Measurements from ENCODE around the gene EVL.

Gene EVL

DNA sequence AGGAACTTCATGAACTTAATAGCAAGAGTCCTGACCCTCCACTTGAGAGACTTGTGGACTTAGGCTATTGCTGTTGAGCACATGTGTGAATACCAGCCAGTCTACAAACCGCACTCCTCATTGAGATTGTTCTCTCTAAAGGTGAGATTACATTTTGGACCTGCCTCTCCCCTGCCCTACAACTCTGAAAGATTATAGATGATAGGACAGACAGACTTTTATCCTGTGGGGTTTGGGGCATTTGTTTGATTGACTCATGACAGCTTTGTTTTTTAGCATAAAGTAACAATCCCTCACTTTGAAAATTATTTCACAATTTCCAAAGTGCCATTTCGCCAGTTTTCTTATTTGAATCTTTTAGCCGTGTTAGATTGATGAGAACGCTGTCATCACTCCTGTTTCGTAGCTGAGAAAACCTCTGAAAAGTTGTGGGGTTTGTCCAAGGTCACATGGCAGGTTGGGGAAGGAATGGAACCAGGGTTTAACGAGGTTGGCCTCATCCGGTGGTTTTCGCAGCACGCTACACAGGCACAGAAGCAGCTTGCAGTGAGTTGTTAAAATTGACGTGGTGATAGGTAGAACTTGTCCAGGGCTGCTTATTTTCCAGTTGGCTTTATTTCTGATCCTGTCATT, 836 bp downstream of the EVL start:
- DNase-seq (ENCODE audit: low read depth in 1 of 2, low spot score in 1 of 2) = peak in 1 of 2 donors; percentile 61

- DNase-seq (ENCODE audit: low read depth in 1 of 2, low spot score in 1 of 2) = no peak
Measured at GRCh38 chr14:100066962-100067361, 1.7 kb downstream of the EVL start.

GRCh38 chr14:100067481-100067880, 2.3 kb downstream of the EVL start:
- DNase-seq (ENCODE audit: low read depth in 1 of 2, low spot score in 1 of 2) = no peak

GRCh38 chr14:100067971-100068959, 3.0 kb downstream of the EVL start:
- peak; percentile 69 to 73 for DNase-seq (ENCODE audit: low read depth in 1 of 2, low spot score in 1 of 2)

DNA sequence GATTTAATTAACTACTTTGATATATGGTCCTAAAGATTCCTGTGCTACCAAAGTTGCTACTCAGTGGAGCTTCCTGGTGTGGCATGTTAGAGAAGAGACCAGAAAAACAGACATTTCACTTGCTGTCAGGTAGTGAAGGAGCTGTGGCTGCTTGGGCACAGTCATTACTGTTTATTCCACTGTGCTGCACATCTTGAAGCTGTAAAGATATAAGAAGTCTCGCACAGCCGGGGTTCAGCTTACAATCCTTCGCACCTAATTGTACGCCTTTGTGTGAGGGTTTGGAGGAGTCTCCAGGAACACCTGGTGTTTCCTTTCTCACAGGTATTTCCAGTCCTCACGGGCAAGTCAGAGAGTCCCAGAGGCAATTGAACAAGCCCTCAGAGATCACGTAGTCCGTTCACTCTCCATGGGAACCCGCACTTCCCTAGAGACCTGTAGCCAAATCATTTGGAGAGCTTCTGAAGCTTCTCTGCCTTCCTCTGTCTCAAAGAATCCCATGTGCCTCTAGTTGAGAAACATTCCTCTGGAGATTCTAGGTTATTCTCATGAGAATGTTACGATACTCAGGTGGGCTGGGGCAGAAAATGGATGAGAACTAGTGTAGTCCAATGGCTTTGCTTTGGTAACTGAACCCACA, 4.1 kb downstream of the EVL start:
- DNase-seq (ENCODE audit: low read depth in 1 of 2, low spot score in 1 of 2) = no peak

DNA sequence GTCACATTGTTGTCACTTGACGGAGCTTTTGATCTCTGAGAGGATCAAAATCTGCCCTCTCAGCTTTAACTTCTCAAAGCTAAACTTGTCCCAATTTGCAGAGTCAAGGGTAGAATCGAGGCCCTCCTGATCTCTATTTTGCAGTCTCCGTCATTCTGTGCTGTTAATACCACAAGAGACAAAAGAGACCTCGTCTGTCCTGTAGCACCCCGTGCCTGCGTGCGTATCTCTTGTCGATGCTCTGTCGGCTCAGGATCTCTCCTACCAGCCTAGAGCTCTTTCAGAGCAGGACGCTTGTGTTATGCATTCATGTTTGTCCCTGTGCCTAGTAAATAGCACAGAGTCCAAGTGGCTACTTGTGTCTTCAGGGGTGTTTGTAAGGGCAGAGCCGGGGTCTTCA, 5.1 kb downstream of the EVL start:
- no peak for DNase-seq (ENCODE audit: low read depth in 1 of 2, low spot score in 1 of 2)

DNA sequence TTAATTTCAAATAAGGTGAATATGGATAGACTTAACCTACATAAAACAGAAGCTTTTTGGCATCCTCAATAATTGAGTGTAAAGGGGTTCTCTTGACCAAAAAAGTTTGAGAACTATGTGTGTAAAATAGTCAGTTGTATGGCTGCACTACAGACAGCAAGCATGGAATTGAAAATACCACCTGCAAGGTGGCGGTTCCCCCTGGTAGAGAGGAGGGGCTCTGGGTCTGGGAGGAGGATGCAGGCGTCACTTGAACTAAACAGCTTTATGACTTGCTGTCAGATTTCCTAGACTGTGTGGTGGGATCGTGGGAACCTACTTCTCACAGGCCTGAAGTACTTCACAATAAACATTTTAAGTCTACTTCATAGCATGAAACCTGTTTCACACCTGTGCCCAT, 6.3 kb downstream of the EVL start:
- DNase-seq (ENCODE audit: low read depth in 1 of 2, low spot score in 1 of 2) = no peak

DNA sequence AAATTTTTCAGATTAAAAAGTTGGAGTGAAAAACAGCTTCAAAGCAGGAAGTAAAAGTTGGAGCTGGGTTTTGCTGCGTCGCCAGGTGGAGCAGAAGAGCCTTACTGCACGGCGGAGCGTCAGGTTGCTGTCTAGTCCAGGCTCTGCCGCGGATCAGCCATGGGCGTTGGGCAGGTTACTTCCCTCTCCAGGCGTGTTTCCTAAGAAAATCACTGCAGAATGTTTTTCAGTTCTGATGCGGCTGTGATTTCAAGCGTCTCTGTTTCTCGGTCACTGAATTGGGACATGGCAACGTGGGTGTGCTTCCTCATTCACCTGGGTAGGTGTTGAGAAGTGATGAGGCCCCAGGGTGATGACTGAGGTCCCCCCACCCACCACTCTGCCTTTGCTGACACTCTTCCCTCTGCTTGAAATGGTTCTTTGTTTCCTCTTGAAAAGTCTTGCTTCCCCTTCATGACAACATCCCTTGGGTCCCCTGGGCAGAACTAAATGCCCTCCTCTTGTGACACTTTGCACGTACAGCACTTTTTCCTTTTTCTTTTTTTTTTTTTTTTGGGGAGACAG, 7.6 kb downstream of the EVL start:
- DNase-seq (ENCODE audit: low read depth in 1 of 2, low spot score in 1 of 2) = no peak

DNA sequence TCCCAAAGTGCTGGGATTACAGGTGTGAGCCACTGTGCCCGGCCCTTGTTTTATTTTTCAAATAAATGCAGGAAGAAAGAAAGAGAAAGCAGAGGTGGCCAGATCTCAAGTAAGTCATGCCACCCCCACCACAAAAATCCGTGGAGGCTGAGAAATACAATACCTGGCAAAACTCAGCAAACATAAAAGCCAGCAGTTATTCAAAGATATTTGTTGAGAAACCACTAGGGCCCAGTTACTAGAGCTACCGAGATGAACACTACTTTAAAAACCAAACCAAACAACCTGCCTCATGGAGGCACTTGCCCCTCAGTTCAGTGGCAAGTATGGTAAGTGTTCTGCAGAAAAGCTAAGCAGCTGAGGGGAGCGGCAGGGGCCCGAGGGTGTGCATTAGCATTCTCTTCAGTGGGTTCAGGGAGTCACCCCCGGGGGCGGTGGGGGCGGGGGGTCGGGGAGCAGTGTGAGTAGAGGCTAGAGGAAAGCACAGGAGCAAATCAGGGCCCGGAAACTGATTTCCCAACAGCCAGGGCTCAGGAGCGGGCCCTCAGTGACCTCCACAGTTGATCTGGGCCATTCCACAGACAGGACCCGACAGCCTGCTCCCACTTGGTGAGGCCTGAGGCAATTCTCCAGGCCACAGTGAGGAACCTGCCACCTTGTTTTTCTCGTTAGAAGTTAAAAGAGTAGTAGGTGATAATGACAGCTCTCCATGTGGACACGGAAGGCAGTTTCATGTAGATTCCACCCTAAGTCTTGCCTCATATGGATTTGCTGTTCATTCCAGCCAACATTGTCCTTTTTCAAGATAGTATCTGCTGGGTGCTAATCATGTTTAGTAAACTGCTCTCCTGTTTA, 8.6 kb downstream of the EVL start:
- DNase-seq (ENCODE audit: low read depth in 1 of 2, low spot score in 1 of 2) = no peak

DNA sequence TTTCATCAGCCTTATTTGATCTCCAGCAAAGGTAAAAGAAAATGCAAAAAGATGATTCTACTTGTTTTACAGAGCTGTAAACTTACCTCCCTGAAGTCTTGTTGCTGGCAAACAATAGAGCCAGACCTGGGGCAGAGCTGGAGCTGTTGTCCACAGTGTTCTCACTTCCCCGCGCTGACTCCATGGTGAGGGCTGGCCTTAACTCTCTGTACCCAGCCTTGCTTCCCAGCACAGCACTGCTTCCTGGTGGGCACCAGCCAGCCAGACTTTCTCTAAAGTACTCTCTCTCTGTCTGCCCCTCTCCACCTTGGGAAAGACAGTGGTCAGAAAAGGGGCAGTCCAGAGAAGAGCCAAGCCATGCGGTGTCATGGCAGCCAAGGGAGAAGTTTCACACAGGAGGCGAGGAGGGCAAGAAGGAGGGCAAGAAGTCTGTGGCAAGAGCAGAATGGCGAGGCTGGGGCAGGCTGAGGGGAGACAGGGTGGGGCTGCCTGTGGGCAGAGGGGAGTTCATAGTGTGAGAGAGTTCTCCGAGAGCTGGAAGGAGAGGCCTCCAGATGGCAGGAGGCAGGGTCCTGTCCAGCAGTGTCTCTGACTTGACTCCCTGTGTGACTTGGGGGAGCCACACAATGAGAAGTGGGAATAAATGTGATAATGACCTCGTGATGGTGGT, 9.3 kb downstream of the EVL start:
- no peak for DNase-seq (ENCODE audit: low read depth in 1 of 2, low spot score in 1 of 2)

DNA sequence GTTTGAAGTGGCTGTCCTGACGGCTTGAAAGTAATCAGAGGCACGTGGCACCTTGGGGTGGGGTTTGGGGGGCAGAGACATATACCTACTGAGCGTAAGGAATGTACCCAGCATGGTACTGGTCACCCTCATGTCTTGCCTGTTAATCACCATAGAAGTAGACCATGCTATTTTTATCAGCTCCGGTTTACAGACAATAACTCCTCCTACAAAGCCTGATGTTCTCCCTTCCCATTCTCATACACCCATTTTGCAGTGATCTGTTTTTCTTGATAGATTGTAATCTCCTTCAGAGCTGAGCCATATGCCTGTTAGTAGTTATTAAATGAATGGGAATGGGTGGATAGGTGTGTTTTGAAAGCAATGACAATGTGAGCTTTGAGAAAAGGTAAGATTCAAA, 10.5 kb downstream of the EVL start:
- DNase-seq (ENCODE audit: low read depth in 1 of 2, low spot score in 1 of 2) = no peak

DNA sequence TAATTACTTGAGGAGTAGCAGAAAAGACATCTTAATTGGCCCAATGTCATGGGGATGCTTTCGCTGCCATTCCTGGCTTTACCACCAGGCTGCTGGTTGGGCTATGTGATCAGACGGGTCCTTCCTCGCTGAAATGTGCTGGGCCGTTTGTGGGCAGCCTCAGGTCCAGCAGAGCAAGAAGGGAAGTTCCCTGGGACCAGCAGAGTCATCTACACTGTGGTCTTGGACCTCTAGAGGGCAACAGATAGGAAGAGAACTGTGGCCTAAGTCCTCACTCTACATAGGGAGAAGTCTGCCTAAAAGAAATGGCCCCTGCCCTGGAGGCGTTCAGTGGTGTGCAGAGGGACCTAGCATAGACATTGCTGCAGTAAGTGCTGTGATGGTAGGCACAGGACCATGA, 10.9 kb downstream of the EVL start:
- DNase-seq (ENCODE audit: low read depth in 1 of 2, low spot score in 1 of 2) = no peak

DNA sequence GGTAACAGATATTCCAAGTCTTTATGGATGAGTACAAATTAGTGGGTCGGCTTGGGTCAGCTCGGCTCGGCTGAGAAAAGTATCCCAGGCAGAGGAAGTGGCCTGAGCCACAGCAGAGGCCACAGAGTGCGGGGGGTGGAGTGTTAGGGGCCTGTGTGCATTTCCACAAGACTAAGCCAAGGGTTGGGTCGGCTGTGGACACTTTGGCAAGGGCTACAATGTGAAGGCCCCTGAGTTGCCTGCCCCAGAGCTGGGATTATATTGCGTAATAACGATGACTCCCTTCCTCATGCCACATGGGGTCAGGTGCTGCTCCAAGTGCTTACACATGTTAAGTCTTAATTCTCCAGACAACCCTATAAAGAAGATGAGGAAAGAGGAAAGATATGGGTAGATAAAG, 11.4 kb downstream of the EVL start:
- no peak for DNase-seq (ENCODE audit: low read depth in 1 of 2, low spot score in 1 of 2)

DNA sequence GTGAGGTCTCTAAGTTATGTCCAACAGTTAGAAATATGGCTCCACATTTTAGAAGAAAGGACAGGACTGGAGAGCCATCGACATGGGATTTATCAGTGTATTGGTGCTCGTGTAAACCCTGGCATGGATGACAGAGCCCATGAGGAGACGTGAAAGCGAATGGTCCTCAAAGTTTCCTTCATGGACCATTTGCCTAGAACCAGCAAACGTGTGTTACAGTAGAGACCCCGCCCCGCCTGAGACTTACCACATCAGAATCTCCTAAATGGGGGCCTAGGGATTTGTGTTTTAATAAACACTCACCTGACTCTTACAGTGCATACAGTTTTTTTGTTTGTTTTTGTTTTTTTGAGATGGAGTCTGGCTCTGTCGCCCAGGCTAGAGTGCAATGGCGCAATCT, 12.2 kb downstream of the EVL start:
- no peak for DNase-seq (ENCODE audit: low read depth in 1 of 2, low spot score in 1 of 2)

DNA sequence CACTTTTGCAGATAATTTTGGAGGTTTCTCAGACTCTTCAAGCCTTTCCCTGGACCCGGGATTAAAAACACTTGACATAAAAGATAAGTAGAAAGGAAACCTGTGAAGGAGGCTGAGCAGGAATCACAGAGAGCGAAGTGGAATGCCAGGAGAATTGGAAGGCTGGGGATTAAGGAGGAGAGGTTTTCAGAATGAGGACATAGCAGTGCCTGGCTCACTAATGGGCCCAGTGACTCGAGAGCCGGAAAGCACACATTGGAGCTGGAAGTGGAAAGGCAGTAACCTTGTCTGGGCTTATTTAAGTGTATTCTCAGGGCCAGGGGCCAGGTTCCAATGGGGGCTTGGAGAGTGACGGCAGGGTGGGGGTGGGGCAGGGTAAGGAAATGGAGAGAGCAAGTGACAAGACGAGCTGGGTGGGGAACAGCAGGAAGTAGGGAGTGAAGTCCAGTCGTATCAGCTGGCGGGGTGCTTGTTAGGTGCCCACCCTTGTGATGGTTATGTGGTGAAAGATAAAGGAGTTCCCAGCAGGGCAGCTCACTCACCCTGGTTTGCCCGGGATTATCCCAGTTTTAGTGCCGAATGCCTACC, 13.1 kb downstream of the EVL start:
- no peak for DNase-seq (ENCODE audit: low read depth in 1 of 2, low spot score in 1 of 2)

DNA sequence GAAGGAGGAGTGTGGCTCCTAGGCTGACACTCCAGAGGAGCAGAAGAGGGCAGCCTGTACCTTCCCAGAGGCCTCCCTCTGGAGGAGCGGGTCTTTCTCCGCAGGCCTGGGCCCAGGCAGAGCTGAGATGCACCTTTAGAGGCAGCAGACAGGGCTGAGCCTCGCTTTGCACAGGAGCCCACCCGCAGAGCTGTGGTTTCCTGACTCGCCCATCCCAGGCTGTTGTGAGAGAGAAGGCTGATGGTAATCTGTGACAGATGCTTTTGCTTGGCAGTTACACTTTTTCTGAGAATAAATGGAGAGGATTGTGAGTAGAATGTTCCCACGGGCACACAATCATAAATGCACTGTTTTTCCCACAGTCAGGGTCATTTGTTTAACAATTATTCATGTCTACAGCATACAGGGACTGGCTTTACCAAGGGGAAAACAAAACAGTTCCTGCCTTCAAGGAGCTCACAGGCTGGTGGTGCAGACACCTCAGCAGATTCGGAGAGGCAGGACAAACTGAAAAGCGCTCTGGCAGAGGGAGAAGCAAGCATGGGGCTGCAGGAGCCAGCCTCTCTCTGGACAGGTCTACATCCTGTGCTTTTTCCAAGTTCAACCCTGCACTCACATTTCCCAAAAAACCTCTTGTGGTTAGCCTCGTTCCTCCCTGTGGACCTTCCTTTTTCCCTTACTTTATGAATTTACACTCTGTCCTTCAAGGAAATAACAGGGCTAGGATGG, 13.9 kb downstream of the EVL start:
- DNase-seq (ENCODE audit: low read depth in 1 of 2, low spot score in 1 of 2) = peak in 1 of 2 donors; percentile 69

GRCh38 chr14:100079726-100080005, 14.4 kb downstream of the EVL start:
- DNase-seq (ENCODE audit: low read depth in 1 of 2, low spot score in 1 of 2) = no peak

GRCh38 chr14:100080206-100080605, 15.0 kb downstream of the EVL start:
- DNase-seq (ENCODE audit: low read depth in 1 of 2, low spot score in 1 of 2) = no peak

DNA sequence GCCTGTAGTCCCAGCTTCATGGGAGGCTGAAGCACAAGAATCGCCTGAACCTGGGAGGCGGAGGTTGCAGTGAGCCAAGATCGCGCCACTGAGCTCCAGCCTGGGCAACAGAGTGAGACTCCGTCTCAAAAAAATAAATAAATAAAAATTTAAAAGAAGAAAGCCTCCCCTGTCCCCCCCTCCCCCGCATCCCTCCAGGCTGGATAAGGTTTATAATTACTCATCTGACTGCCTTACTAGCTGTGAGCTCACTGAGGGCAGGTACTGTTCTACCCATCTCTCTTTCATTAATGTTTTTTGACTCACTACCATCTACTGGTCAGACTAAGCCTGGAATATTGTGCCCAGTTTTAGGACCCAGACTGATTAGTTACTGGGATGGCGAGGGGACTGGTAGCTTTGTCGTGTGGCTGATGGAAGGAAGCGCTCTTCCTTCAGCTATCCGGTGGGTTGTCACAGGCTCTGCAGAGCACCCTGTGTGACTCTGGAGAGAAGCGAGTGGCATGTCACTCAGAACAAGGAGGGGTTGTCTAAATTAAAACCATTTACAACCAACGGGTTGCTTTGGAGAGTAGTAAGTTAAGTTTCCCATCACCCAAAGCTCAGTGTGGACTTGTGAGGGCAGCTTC, 16.9 kb downstream of the EVL start:
- no peak for DNase-seq (ENCODE audit: low read depth in 1 of 2, low spot score in 1 of 2)

Data from stimulated activated CD4-positive, alpha-beta T cell treated with anti-CD3 and anti-CD28 coated beads, Interleukin-15, amount 100 ng/mL, for 1 hour (primary cell).